ENCODE measurements around the gene COL19A1.

DNA sequence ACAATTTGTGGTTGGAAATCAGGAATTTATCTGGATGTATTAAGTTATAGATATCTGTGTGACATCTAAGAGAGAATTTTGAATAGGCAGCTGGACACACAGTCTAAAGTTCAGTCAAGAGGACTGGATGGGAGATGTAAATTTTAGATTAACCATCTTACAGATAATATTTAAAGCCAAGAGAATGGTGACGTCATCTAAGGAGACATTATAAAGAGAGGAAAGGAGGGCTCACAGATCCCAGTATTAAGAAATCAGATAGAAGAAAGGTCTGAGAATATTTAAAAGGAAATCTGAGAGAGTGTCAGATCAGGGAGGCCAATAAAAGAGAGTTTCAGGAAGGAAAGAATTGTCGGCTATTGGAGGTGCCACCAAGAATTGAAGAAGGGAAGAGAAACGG is 9.4 kb downstream of the COL19A1 start:
- no peak for TF ChIP-seq POLR2A (IDR thresholded peaks at IDR 0.05)
- TF ChIP-seq, protein P1, sequence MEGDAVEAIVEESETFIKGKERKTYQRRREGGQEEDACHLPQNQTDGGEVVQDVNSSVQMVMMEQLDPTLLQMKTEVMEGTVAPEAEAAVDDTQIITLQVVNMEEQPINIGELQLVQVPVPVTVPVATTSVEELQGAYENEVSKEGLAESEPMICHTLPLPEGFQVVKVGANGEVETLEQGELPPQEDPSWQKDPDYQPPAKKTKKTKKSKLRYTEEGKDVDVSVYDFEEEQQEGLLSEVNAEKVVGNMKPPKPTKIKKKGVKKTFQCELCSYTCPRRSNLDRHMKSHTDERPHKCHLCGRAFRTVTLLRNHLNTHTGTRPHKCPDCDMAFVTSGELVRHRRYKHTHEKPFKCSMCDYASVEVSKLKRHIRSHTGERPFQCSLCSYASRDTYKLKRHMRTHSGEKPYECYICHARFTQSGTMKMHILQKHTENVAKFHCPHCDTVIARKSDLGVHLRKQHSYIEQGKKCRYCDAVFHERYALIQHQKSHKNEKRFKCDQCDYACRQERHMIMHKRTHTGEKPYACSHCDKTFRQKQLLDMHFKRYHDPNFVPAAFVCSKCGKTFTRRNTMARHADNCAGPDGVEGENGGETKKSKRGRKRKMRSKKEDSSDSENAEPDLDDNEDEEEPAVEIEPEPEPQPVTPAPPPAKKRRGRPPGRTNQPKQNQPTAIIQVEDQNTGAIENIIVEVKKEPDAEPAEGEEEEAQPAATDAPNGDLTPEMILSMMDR (IDR thresholded peaks at IDR 0.05): no peak
